Mesothelial cell of epicardium (in vitro differentiated cells): ENCODE results near the gene IGSF10. TPM values are rescaled to one million over a fixed set of nuclear protein-coding genes. Genes with fewer than 3 reads are reported as not detected.

Source experiments
- DNase-seq, 2 experiments: peaks; one replicate each; pipeline ENCODE4 v3.0.0; 2021; ENCODE audit warnings: low spot score in 2 of 2; ENCODE audit not compliant: unreplicated experiment in 2 of 2
- H3K27ac Mint-ChIP-seq: 2 replicates; pipeline ENCODE4 v1.8.0; 2021; ENCODE audit warnings: mixed read lengths
- H3K27me3 Mint-ChIP-seq: 2 replicates; pipeline ENCODE4 v1.8.0; 2021; ENCODE audit warnings: low read depth, mixed read lengths
- H3K36me3 Mint-ChIP-seq: 2 replicates; pipeline ENCODE4 v1.8.0; 2021; ENCODE audit warnings: mixed read lengths
- H3K4me1 Mint-ChIP-seq: 2 replicates; pipeline ENCODE4 v1.8.0; 2021; ENCODE audit warnings: mixed read lengths
- H3K4me3 Mint-ChIP-seq: 2 replicates; pipeline ENCODE4 v1.8.0; 2021; ENCODE audit warnings: mild to moderate bottlenecking, moderate library complexity, mixed read lengths
- H3K9me3 Mint-ChIP-seq: 2 replicates; pipeline ENCODE4 v1.8.0; 2021; ENCODE audit warnings: mixed read lengths
- total RNA-seq: library from RNA; stranded (reverse); gene quantifications from 3 replicates; pipeline ENCODE4 v1.2.1, GENCODE V29; 2021
- TF ChIP-seq, protein P1 (sequence below): fragments of 200-600 bp; sonication (generic); IDR thresholded peaks from one replicate; pipeline ENCODE4 v1.5.0; 2021; ENCODE audit warnings: antibody characterized with exemption; ENCODE audit not compliant: unreplicated experiment

Gene IGSF10
- total RNA-seq, 1 donor from 2014 or later: 6.0 TPM

DNA sequence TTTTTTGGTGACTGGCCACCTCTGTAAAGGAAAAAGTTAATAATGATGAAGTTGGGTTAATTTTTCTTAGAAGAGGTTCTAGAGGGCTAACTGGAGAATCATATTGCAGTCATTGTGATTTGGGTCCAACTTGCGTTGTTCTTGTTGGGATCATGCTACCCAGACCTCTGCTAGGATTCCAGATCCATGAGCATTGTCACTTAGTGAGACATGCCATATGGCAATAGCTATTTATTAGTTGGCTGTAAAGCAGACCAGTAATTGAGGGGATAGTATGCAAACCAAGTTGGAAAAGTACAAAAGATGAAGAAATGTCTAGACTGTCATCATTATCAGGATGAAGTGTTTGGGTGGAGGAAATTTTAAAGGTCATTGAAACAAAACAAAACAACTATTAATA lies 45.6 kb downstream of the IGSF10 start:
- H3K36me3 Mint-ChIP-seq: peaks cover 30% of the 10 kb centered on the region
- H3K27ac Mint-ChIP-seq: no peak overlapping the region
- no peaks in the 10 kb centered on the region for H3K9me3 Mint-ChIP-seq
- no peak overlapping the region for H3K4me3 Mint-ChIP-seq
- peaks cover 3% of the 10 kb centered on the region for H3K4me1 Mint-ChIP-seq
- TF ChIP-seq, protein P1, sequence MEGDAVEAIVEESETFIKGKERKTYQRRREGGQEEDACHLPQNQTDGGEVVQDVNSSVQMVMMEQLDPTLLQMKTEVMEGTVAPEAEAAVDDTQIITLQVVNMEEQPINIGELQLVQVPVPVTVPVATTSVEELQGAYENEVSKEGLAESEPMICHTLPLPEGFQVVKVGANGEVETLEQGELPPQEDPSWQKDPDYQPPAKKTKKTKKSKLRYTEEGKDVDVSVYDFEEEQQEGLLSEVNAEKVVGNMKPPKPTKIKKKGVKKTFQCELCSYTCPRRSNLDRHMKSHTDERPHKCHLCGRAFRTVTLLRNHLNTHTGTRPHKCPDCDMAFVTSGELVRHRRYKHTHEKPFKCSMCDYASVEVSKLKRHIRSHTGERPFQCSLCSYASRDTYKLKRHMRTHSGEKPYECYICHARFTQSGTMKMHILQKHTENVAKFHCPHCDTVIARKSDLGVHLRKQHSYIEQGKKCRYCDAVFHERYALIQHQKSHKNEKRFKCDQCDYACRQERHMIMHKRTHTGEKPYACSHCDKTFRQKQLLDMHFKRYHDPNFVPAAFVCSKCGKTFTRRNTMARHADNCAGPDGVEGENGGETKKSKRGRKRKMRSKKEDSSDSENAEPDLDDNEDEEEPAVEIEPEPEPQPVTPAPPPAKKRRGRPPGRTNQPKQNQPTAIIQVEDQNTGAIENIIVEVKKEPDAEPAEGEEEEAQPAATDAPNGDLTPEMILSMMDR: no peak
- DNase-seq: no peak
- H3K27me3 Mint-ChIP-seq: no peaks in the 10 kb centered on the region

- H3K9me3 Mint-ChIP-seq: no peaks in the 10 kb centered on the region
- TF ChIP-seq, protein P1: no peak
- H3K27ac Mint-ChIP-seq: no peak overlapping the region
- no peak overlapping the region for H3K4me3 Mint-ChIP-seq
- H3K27me3 Mint-ChIP-seq: no peaks in the 10 kb centered on the region
- peaks cover 14% of the 10 kb centered on the region for H3K36me3 Mint-ChIP-seq
- DNase-seq: no peak
- no peaks in the 10 kb centered on the region for H3K4me1 Mint-ChIP-seq
Observed at GRCh38 chr3:151412989-151413388, 47.9 kb downstream of the IGSF10 start.

Other genes with a start within 250 kb of the IGSF10 start
- 0.11 TPM in 1 of 3 replicates, not detected in the others for gene P2RY14, start 182.5 kb downstream of the IGSF10 start, total RNA-seq
- 2.9 to 3.3 TPM (median 3.2 TPM) in 3 replicates for gene GPR87, start 144.2 kb downstream of the IGSF10 start, total RNA-seq
- not detected in 3 replicates for gene P2RY13, start 131.5 kb downstream of the IGSF10 start, total RNA-seq
- not detected in 3 replicates for gene P2RY12, start 76.3 kb downstream of the IGSF10 start, total RNA-seq